ENCODE measurements around the gene MALAT1.

DNA sequence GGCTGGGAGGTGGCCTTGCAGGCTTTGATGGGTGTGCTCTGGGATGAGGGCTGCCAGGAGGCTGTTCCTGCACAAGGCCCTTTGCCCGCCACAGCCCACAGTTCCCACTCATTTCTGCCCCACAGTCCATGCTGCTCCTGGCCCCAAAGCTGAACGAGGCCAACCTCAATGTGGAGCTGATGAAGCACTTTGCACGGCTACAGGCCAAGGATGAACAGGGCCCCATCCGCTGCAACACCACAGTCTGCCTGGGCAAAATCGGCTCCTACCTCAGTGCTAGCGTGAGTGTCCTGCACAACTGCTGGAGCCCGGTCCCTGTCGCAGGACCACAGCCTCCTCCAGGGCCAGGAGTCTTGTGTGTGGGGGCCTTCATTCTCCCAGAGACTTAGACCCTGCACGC, 36.3 kb downstream of the MALAT1 start:
- TF ChIP-seq CEBPB (IDR thresholded peaks at IDR 0.05) = no peak
- TF ChIP-seq, protein P1, sequence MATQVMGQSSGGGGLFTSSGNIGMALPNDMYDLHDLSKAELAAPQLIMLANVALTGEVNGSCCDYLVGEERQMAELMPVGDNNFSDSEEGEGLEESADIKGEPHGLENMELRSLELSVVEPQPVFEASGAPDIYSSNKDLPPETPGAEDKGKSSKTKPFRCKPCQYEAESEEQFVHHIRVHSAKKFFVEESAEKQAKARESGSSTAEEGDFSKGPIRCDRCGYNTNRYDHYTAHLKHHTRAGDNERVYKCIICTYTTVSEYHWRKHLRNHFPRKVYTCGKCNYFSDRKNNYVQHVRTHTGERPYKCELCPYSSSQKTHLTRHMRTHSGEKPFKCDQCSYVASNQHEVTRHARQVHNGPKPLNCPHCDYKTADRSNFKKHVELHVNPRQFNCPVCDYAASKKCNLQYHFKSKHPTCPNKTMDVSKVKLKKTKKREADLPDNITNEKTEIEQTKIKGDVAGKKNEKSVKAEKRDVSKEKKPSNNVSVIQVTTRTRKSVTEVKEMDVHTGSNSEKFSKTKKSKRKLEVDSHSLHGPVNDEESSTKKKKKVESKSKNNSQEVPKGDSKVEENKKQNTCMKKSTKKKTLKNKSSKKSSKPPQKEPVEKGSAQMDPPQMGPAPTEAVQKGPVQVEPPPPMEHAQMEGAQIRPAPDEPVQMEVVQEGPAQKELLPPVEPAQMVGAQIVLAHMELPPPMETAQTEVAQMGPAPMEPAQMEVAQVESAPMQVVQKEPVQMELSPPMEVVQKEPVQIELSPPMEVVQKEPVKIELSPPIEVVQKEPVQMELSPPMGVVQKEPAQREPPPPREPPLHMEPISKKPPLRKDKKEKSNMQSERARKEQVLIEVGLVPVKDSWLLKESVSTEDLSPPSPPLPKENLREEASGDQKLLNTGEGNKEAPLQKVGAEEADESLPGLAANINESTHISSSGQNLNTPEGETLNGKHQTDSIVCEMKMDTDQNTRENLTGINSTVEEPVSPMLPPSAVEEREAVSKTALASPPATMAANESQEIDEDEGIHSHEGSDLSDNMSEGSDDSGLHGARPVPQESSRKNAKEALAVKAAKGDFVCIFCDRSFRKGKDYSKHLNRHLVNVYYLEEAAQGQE (IDR thresholded peaks at IDR 0.05; ENCODE audit: low read depth) = no peak
- TF ChIP-seq ZBTB7A (IDR thresholded peaks at IDR 0.05; ENCODE audit: low read depth) = no peak
- TF ChIP-seq USF1 (IDR thresholded peaks at IDR 0.05) = no peak
- TF ChIP-seq TAF1 (IDR thresholded peaks at IDR 0.05; ENCODE audit: low read depth) = no peak
- TF ChIP-seq YY1 (IDR thresholded peaks at IDR 0.05; ENCODE audit: low read depth) = no peak
- no peak for TF ChIP-seq RAD21 (IDR thresholded peaks at IDR 0.05; ENCODE audit: low read depth)
- TF ChIP-seq CREB1 (IDR thresholded peaks at IDR 0.05; ENCODE audit: low read depth) = no peak
